GM18508 (cell line): ENCODE results near the gene RINL.
"Not testable (repeated sequence)": the region's sequence is repeated elsewhere in the genome, so short reads cannot be mapped to it uniquely, and the experiment has no call there.

ENCODE experiments used
- ATAC-seq: cut with Tn5 transposase; IDR thresholded peaks from one replicate; pipeline ENCODE4 v1.9.1; 2021; ENCODE audit warnings: moderate number of reproducible peaks; ENCODE audit not compliant: insufficient read depth, unreplicated experiment

The RINL gene

DNA sequence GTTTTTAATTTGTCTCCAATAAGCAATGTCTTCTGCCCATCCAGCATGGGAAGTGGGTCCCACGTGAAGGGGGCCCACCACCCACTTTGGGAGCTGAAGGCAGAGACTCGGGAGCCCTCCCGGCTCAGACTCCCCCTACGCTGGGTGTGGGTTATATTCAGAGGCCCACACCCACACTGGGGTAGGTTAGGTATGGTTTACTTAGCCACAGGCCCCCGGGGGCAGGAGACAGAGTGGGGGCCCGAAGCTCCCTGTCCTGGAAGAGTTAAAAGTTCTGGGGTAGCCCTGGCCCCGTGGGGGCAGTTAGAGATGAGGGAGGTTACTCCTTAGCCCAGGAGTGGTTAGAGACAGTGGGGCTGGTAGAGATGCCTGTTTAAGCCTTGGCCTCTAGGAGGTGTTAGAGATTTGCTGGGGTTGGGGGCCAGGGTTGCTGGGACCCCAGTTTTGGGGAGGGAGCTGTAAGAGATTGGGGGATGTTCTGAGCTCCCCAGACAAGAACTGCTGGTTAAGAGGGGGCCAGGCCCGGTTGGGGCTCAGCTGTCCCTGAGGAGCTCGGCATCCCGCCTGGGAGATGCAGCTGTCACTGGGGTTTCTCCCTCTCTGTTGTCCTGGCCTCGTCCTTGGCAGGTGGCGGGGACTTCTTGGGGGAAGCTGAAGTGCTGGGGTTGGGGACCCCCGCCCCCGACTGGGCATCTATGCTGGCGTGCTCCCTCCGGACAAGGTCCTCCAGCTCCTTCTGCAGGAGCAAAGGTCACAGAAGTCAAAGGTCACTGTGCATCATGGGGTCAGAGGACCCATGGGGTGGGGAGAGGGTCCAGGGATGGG is 712 bp upstream of the RINL start:
- no peak for ATAC-seq

DNA sequence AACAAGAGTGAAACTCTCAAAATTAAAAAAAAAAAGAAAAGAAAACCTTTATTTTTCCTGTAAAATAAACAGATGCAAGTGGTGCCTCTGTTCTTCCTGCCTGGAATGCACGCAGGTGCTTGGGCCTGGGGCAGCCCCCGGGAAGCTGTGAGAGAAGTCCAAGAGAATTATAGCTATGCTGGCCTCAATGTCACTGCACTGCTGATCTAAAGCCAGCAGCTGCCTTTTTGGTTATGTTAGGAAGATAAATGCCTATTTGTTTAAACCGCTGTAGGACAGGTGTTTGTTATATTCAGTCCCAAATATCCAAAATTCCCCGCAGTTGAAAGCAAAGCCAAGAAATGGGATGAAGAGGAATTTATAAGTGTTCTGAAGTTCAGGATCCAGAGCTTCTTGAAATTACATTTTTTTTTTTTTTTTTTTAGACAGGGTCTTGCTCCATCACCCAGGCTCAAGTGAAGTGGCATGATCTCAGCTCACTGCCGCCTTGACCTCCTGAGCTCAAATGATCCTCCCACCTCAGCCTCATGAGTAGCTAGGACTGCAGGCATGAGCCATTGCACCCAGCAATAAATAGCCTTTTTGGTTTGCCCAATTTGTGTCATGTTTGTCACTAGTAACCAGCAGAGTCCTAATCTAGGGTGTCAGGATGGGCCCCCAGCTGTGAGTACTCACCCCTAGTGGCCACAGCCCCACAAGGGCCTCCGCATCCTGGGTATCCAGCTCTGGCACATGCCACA is 2.2 kb downstream of the RINL start:
- no peak for ATAC-seq

DNA sequence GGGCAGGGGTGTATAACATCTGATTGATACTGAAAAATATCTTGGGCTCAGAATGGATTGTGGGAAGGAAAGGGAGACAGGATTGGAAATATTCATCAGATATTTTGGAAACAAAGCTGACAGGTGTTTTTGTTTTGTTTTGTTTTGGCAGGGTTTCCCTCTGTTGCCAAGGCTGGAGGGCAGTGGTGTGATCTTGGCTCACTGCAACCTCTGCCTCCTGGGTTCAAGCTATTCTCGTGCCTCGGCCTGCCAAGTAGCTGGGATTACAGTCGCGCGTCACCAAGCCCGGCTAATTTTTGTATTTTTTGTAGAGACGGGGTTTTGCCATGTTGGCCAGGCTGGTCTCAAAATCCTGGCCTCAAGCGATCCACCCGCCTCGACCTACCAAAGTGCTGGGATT is 4.7 kb downstream of the RINL start:
- ATAC-seq: not testable (repeated sequence)

DNA sequence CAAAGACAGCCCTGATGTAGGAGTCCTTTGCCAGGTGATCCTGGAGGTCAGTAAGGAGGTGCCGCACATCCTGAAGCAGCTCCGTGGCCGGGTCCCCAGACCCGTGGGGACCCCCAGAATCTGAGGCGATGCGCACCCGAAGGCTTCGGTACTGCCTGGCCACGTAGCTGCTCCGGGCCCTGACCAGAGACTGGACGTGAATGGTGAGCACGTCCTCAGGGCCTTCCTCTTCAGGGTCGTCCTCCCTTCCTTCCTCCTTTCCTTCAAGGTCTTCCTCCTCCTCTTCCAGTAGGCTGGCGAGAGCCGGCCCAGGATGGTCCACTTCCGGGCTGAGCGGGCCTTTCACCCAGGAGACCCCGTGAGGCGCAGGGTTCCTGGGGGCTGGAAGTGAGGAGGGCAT is 7.5 kb downstream of the RINL start:
- ATAC-seq: no peak

DNA sequence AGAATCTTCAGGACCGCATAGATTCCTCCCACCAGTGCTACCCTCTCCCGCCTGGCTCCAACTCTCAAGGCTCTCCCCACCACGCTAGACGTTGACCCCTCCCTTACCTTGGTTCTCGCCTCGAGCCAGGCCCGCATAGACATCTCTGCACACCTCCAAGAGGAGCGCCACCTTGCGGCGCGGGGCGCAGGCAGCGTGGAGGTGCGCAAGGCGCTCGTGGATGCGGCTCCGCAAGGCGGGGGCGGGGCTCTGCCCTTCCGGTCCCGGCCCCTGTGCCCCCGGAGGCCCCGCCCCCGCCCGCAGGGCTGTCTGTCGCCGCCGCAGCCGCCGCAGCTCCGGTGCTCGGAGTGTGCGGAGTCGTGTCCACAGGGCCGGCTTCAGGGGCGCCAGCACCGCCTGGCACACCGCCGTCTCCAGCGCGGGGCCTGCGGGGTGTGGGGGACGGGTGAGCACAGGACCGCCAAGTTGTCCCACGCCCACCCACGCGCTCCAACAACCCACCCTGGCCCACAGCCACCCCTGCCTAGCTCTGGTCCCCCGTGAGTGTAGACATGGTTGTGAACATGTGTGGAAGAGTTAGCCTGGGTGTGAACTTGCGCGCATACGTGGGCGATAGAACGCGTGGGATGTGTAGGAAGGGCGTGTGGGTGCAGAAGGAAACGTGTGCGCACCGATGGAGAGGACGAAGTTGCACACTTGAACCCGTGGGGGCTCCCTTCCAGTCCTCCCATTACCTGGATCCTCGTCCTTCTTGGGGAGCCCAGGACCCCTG is 8.1 kb downstream of the RINL start:
- ATAC-seq: no peak

DNA sequence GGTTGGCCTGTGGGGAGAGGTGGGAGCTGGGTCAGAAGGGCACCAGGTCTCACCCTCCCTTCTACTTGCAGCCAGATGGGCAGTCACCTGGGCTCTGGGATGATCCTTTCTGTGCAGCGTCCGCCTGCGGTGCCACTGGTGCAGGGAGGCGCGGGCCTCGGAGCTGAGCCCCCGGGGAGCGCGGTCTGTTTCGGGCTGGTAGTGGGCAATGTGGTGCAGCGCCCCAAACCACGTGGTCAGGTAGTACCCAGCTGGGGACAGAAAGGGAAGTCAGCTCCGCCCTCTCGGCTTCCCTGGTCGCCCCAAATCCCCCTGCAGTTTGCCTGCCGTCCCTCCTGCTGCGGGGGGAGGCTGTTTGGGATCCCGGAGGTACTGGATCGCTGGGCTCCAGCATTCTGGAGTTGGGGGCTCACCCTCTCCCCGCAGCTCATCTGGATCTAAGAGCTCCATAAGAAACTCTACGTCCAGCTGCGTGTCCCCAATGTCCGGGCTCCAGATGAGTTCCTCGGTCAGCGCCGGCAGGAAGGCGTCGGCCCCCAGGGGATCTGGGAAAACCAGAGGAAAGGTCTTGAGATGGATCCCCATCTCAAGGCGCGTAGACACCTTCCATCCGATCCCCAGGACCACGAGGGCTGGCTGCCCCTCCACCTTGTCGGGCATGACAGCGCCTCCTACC is 8.8 kb downstream of the RINL start:
- no peak for ATAC-seq

DNA sequence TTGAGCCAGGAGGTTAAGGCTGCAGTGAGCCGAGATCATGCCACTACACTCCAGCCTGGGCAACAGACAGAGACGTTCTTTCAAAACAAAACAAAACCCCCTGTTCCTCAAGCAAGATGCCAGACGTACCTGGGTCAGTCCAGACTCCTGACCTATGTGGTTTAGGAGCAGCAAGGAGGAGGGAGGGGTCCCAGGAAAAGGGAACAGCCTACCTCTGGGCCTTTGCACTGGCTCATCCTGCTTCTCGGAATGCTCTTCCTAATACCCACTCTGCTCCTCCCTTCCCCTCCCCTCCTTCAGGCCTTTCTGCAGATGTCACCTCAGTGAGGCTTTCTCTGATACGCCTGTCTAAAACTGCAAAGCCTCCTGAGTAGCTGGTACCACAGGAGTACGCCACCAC is 9.5 kb downstream of the RINL start:
- no peak for ATAC-seq

DNA sequence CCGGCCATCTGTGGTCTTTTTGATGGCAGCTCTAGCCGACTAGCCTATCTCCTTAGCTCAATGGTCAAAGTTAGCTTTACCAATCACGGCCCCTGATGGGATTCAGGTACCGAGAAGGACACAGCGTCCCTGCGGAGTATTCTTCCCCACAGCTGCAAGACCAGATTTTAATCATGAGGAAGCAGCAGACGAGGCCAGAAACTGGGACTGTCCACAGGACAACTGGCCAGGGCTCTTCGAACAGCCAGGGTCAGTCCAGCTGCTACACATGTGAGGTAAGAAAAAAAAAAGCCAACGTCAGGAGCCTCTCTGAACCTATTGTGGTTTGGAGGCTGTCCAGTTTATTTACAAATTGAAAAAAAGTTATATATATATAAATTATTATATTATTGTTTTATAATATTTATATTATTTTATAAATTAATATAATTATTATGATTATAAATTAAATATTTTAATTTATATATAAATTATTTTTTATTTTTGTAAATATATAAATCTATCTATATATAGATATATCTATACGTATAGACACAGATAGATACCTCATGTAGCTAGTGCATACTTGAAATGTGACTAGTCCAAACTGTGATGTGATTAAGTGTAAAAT is 10.8 kb downstream of the RINL start:
- ATAC-seq: no peak

DNA sequence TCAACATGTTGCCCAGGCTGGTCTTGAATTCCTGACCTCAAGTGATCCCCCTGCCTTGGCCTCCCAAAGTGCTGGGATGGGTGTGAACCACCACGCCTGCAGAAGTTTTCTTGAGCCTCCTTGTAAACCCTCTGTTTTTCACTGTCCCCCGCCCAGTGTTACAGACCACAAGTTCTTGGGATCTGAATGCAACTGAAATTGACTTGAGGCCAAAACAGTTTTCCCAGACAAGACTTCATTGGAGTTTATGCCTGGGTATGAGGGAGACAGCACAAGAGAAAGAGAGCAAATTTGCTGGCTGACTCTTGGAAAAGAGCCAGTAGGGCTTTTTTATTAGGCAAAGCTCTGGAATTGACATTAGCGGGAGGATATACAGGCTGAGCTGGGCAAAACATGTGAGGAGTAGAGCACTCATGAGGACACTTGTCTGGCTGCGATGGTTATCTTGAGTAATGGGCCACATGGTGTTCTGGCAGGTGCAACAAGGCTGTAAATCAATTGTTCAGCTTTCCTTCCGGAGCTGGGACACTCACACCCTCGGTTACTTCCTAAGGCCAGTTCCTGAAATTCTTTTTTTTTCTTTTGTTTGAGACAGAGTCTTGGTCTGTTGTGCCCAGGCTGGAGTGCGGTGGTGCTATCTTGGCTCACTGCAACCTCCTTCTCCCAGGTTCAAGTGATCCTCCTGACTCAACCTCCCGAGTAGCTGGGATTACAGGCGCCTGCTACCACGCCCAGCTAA is 15.6 kb downstream of the RINL start:
- no peak for ATAC-seq

DNA sequence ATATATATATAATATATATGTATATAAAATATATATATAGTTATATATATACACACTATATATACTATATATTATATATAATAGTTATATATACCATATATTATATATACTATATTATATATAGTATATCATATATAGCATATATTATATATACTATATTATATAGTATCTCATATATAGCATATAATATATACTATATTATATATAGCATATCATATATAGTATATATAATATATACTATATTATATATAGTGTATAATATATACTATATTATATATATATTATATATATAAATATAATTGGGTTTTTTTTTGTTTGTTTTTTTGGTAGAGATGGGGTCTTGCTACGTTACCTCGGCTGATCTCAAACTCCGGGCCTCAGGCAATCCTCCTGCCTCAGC is 16.7 kb downstream of the RINL start:
- no peak for ATAC-seq

DNA sequence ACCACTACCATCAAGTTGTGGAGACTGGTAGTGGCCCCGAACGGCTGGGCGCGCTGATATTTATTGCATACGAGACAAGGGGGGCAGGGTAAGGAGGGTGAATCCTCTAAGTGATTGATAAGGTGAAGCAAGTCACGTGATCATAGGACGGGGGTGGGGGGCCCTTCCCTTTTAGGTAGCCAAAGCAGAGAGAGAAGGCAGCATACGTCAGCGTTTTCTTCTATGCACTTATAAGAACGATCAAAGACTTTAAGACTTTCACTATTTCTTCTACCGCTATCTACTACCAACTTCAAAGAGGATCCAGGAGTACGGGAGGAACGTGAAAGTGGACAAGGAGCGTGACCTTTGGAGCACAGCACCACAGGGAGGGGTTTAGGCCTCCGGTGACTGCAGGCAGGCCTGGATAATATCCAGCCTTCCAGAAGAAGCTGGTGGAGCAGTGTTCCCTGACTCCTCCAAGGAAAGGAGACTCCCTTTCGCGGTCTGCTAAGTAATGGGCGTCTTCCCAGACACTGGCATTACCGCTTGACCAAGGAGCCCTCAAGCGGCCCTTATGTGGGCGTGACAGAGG is 18.4 kb downstream of the RINL start:
- ATAC-seq: not testable (repeated sequence)

DNA sequence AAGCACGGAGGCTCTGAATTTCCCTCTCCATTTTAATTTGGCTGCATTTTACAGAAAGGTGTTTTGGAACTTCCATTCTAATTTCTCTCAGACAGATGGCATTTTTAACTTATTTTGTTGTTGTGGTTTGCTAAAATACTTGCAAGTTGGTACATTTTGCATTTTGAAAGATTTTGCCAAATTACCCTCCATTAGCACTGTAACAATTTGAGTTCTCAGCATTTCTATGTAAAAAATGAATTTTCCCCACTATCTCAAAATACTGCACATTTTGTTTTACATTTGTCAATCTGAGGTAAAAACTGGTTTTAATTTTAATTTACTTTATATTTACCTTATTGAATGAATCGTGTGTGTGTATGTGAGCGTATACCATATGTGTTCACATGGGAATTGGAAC is 21.3 kb downstream of the RINL start:
- no peak for ATAC-seq

DNA sequence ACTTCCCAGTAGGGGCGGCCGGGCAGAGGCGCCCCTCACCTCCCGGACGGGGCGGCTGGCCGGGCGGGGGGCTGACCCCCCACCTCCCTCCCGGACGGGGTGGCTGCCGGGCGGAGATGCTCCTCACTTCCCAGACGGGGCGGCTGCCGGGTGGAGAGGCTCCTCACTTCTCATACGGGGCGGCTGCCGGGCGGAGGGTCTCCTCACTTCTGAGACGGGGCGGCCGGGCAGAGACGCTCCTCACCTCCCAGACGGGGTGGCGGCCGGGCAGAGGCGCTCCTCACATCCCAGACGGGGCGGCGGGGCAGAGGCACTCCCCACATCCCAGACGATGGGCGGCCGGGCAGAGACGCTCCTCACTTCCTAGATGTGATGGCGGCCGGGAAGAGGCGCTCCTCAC is 22.3 kb downstream of the RINL start:
- ATAC-seq: not testable (repeated sequence)

DNA sequence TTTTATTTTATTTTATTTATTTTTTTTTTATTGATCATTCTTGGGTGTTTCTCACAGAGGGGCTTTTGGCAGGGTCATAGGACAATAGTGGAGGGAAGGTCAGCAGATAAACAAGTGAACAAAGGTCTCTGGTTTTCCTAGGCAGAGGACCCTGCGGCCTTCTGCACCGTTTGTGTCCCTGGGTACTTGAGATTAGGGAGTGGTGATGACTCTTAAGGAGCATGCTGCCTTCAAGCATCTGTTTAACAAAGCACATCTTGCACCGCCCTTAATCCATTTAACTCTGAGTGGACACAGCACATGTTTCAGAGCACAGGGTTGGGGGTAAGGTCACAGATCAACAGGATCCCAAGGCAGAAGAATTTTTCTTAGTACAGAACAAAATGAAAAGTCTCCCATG is 23.1 kb downstream of the RINL start:
- not testable (repeated sequence) for ATAC-seq

DNA sequence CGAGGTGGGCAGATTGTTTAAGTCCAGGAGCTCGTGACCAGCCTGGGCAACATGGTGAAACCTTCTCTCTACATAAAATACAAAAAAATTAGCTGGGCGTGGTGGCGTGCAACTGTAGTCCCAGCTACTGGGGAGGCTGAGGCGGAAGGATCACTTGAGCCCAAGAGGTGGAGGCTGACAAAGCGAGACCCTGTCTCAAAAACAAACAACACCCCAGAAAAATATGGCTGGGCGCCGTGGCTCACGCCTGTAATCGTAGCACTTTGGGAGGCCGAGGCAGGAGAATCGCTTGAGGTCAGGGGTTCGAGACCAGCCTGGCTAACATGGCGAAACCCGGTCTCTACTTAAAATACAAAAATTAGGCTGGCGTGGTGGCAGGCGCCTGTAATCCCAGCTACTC is 24.9 kb downstream of the RINL start:
- no peak for ATAC-seq

DNA sequence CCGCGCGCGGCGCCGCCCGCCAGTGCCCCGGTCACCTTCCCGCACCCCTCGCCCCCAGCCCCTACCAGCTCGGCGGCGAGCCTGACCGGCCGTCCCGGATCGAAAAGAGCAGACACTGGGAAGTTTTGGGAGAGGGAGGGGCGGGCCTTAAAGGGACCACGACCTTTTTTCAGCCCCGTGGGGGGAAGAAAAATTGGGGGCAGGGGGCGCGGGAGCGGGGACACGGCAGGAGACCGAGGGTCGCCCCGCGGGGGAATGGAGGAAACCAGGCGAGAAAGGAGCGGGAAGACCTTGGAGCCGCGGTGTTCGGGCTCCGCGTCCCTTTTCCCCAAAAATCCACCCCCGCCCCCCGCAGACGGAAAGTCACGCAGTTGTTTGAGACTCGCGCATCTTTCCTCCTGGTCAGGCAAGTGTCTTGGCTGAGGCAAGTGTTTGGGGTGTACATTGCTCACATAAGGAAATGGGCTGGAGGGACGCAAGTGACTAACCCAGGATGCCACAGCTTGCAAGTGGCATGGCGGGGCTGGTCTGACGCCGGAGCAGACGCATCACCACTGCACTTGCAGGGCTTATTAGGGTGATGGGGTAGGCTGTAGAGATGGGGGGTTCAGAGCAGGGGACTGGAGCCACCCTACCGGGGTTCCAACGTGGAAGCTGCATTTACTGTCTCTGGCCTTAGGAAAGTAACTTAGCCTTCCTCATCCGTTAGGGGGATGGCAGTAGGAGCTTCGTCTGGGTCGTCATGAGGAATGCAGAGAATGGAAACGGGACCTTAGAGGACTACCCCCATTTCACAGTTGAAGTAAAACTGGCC is 25.6 kb downstream of the RINL start:
- no peak for ATAC-seq

DNA sequence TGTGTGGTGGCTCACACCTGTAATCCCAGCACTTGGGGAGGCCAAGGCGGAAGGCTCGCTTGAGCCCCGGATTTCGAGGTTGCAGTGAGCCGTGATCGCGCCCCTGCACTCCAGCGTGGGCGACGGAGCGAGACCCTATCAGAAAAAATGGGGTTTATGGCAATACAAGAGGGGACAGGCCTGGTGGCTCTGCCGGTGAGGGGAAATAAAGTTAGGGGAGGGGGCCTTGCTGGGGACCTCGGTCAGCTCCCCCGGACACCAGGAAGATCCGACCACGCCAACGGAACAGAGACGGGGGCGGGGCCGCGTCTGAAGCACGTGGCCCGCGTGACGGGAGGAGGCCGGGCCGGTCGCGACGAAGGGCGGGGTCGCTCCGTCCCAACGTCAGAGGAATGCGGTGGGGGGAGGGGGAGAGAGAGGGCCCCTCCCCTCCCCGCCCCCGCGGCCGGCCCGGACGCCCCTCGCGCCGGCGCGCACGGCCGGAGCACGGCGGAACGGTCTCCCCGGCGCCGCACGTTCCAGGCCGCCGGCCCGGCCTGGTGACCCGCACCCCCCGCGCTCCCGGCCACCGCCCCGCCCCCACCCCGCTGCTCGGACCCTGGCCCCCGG is 26.3 kb downstream of the RINL start:
- no peak for ATAC-seq
